GM19395 (cell line): Measurements from ENCODE around the gene NR0B1.

Experiments used
- ATAC-seq: cut with Tn5 transposase; IDR thresholded peaks from one replicate; pipeline ENCODE4 v1.9.1; 2021; ENCODE audit warnings: mild to moderate bottlenecking, moderate library complexity; ENCODE audit not compliant: unreplicated experiment

Gene NR0B1

GRCh38 chrX:30275498-30275897 is 33.7 kb downstream of the NR0B1 start:
- no peak for ATAC-seq

GRCh38 chrX:30270639-30271038 is 38.6 kb downstream of the NR0B1 start:
- ATAC-seq, result no peak

GRCh38 chrX:30262763-30263162 is 46.4 kb downstream of the NR0B1 start:
- no peak for ATAC-seq

GRCh38 chrX:30261012-30261411 is 48.2 kb downstream of the NR0B1 start:
- no peak for ATAC-seq

GRCh38 chrX:30259927-30260326 is 49.3 kb downstream of the NR0B1 start:
- no peak for ATAC-seq
